WTC11 (cell line): ENCODE data around the gene ZNF416. TPM values are rescaled to one million over a fixed set of nuclear protein-coding genes. Genes with fewer than 3 reads are reported as not detected.

Source experiments
- ATF1 ChIP-seq: sonication (generic); formaldehyde crosslinking; IDR thresholded peaks from 2 replicates; pipeline ENCODE4 v1.8.1; 2023; ENCODE audit warnings: mild to moderate bottlenecking, moderate library complexity, missing genetic modification reagents
- ATF2 ChIP-seq: sonication (generic); formaldehyde crosslinking; IDR thresholded peaks from 2 replicates; pipeline ENCODE4 v1.8.1; 2022; ENCODE audit warnings: low read depth, missing genetic modification reagents, borderline replicate concordance
- E2F1 ChIP-seq: sonication (generic); formaldehyde crosslinking; IDR thresholded peaks from 2 replicates; pipeline ENCODE4 v1.8.0; 2022; ENCODE audit warnings: mild to moderate bottlenecking, missing genetic modification reagents
- ELF4 ChIP-seq: sonication (generic); formaldehyde crosslinking; IDR thresholded peaks from 2 replicates; pipeline ENCODE4 v1.8.1; 2022; ENCODE audit warnings: low read depth, mild to moderate bottlenecking, moderate library complexity, missing genetic modification reagents
- FOXJ3 ChIP-seq: sonication (generic); formaldehyde crosslinking; IDR thresholded peaks from 2 replicates; pipeline ENCODE4 v1.9.0; 2021; ENCODE audit warnings: missing genetic modification reagents, mild to moderate bottlenecking, borderline replicate concordance
- FOXP1 ChIP-seq: sonication (generic); formaldehyde crosslinking; IDR thresholded peaks from 2 replicates; pipeline ENCODE4 v1.8.0; 2022; ENCODE audit warnings: missing genetic modification reagents, mild to moderate bottlenecking, moderate library complexity, borderline replicate concordance
- GRHL2 ChIP-seq: fragments of 250-450 bp; sonication (Bioruptor Pico); IDR thresholded peaks from 2 replicates; pipeline ENCODE4 v1.8.0; 2022; ENCODE audit warnings: mild to moderate bottlenecking, moderate library complexity; ENCODE audit not compliant: insufficient replicate concordance, severe bottlenecking
- HMGA2 ChIP-seq: fragments of 250-450 bp; sonication (Bioruptor Pico); IDR thresholded peaks from 2 replicates; pipeline ENCODE4 v1.4.0; 2021; ENCODE audit warnings: mild to moderate bottlenecking, moderate library complexity
- IRF1 ChIP-seq: sonication (generic); formaldehyde crosslinking; IDR thresholded peaks from 2 replicates; pipeline ENCODE4 v1.8.0; 2023; ENCODE audit warnings: missing genetic modification reagents
- JAZF1 ChIP-seq: fragments of 250-450 bp; sonication (Bioruptor Pico); IDR thresholded peaks from 2 replicates; pipeline ENCODE4 v1.9.0; 2021; ENCODE audit warnings: moderate library complexity, mild to moderate bottlenecking, inconsistent platforms
- MXD4 ChIP-seq: fragments of 250-450 bp; sonication (Bioruptor Pico); IDR thresholded peaks from 2 replicates; pipeline ENCODE4 v1.8.0; 2021; ENCODE audit warnings: mild to moderate bottlenecking, moderate library complexity, borderline replicate concordance
- NFATC4 ChIP-seq: fragments of 250-450 bp; sonication (Bioruptor Pico); IDR thresholded peaks from 2 replicates; pipeline ENCODE4 v1.9.0; 2021; ENCODE audit warnings: mild to moderate bottlenecking
- NR3C1 ChIP-seq: sonication (generic); formaldehyde crosslinking; conservative IDR thresholded peaks from 2 replicates; pipeline ENCODE4 v1.8.1; 2023; ENCODE audit warnings: low read depth, mild to moderate bottlenecking, missing genetic modification reagents
- RELA ChIP-seq: sonication (generic); formaldehyde crosslinking; IDR thresholded peaks from 2 replicates; pipeline ENCODE4 v1.8.1; 2022; ENCODE audit warnings: missing genetic modification reagents, mild to moderate bottlenecking, borderline replicate concordance
- TCF7 ChIP-seq: sonication (generic); formaldehyde crosslinking; IDR thresholded peaks from 2 replicates; pipeline ENCODE4 v1.8.0; 2022; ENCODE audit warnings: mild to moderate bottlenecking, low read depth, missing genetic modification reagents, moderate library complexity
- ZBTB21 ChIP-seq: sonication (generic); formaldehyde crosslinking; IDR thresholded peaks from 2 replicates; pipeline ENCODE4 v1.8.1; 2023; ENCODE audit warnings: mild to moderate bottlenecking, missing genetic modification reagents, borderline replicate concordance
- ZNF263 ChIP-seq: sonication (generic); formaldehyde crosslinking; IDR thresholded peaks from 2 replicates; pipeline ENCODE4 v1.8.1; 2022; ENCODE audit warnings: low read depth, mild to moderate bottlenecking, moderate library complexity, missing genetic modification reagents
- ZNF281 ChIP-seq: sonication (generic); formaldehyde crosslinking; IDR thresholded peaks from 2 replicates; pipeline ENCODE4 v1.8.0; 2023; ENCODE audit warnings: mild to moderate bottlenecking, missing genetic modification reagents
- ZNF423 ChIP-seq: fragments of 250-450 bp; sonication (Bioruptor Pico); IDR thresholded peaks from 2 replicates; pipeline ENCODE4 v2.1.2; 2022; ENCODE audit warnings: mild to moderate bottlenecking, moderate library complexity
- ZNF512 ChIP-seq: sonication (generic); formaldehyde crosslinking; IDR thresholded peaks from 2 replicates; pipeline ENCODE4 v1.8.1; 2022; ENCODE audit warnings: missing genetic modification reagents, borderline replicate concordance
- ZNF532 ChIP-seq: fragments of 250-450 bp; sonication (Bioruptor Pico); IDR thresholded peaks from 2 replicates; pipeline ENCODE4 v1.9.0; 2021; ENCODE audit warnings: mild to moderate bottlenecking, borderline replicate concordance
- total RNA-seq: library from RNA; stranded (reverse); gene quantifications from 3 replicates; pipeline ENCODE4 v1.2.3, GENCODE V29; 2021

The ZNF416 gene
- total RNA-seq, 1 experiment from 2014 or later: 10.0 TPM

- no peak for TF ChIP-seq JAZF1
- TF ChIP-seq ELF4 (CRISPR knock-in tag): peak; percentile 90; the same call in 1 of the 2 replicates
- peak; percentile 93 for TF ChIP-seq ATF2 (CRISPR knock-in tag)
- no peak for TF ChIP-seq HMGA2
- peak; percentile 87; the same call in 1 of the 2 replicates for TF ChIP-seq ATF1
- TF ChIP-seq TCF7: peak; percentile 94; the same call in 1 of the 2 replicates
- peak; percentile 80; the same call in 1 of the 2 replicates for TF ChIP-seq FOXJ3 (CRISPR knock-in tag)
- TF ChIP-seq NR3C1 (CRISPR knock-in tag): peak; percentile 64; the same call in 1 of the 2 replicates
- peak; percentile 83; the same call in 1 of the 2 replicates for TF ChIP-seq RELA
- peak; percentile 62; the same call in 1 of the 2 replicates for TF ChIP-seq ZNF263 (CRISPR knock-in tag)
- TF ChIP-seq E2F1: peak; percentile 97
- 0 out of 2 replicates have a peak, but pooled peaks have one; percentile 66 for TF ChIP-seq ZNF512 (CRISPR knock-in tag)
- TF ChIP-seq ZNF423 (CRISPR knock-in tag): no peak
- peak; percentile 97 for TF ChIP-seq ZNF281 (CRISPR knock-in tag)
- no peak for TF ChIP-seq GRHL2 (CRISPR knock-in tag)
- TF ChIP-seq IRF1 (CRISPR knock-in tag): peak; percentile 98
- no peak for TF ChIP-seq MXD4 (CRISPR knock-in tag)
- TF ChIP-seq NFATC4 (CRISPR knock-in tag): no peak
- TF ChIP-seq ZBTB21 (CRISPR knock-in tag): peak; percentile 78
- peak; percentile 26; the same call in 1 of the 2 replicates for TF ChIP-seq ZNF532 (CRISPR knock-in tag)
- peak; percentile 99 for TF ChIP-seq FOXP1 (CRISPR knock-in tag)
Observed at GRCh38 chr19:57583521-57584416, 5.1 kb upstream of the ZNF416 start, which contains the start of gene ZIK1 (continued).
